ENCODE data around the gene C11orf91.

- TF ChIP-seq EZH2 (IDR thresholded peaks at IDR 0.05) (no peak), POLR2AphosphoS5 (IDR thresholded peaks at IDR 0.05; ENCODE audit: borderline replicate concordance, low read depth, low read length) (no peak)
These were observed 31.3 kb upstream of the C11orf91 start for GRCh38 chr11:33731723-33732531.
